GM12891 (cell line): ENCODE data around the gene MAPK13.

Experiments used
- POLR2A ChIP-seq: IDR thresholded peaks from 2 replicates; pipeline ENCODE4 v1.6.1; 2011; ENCODE audit warnings: low read depth, low read length, control low read depth
- POLR2AphosphoS5 ChIP-seq: IDR thresholded peaks from 2 replicates; pipeline ENCODE4 v1.6.1; 2011; ENCODE audit warnings: low read depth, low read length, control low read depth
- TAF1 ChIP-seq: IDR thresholded peaks from 2 replicates; pipeline ENCODE4 v1.6.1; 2011; ENCODE audit warnings: low read depth, low read length, control low read depth

DNA sequence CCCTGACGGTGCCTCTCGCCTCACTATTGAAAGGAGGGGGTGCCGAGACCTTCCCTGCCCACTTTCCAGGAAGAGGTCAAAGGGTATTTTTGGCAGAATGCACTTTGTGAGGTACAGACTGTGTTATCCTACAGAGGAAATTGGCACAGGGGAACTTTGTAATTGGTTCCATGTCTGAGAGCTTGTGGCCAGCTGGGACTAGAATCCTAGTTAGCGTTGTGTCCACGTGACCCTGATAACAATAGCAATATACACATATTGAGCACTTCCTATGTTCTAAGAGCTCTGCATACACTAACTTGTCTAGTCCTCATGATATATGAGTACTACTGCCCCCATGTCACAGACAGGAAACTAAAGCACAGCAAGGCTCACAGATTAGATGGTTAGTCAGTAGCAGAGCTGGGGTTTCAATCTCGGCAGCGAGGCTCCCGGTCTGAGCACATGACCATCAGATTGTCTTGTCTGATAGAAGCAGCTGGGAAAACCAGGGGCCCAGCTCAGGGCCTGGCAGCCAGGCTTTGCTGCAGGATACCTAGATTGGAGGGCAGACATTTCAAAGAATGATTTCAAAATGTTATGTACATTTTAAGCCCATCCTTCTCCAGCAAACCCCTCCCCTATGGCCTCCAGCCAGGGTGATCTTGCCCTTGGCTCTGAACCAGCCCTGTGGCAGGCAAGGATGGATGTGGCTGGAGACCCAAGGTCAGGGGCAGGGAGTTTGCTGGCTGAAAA is 1.4 kb downstream of the MAPK13 start:
- 0 out of 2 replicates have a peak, but pooled peaks have one; percentile 30 for TF ChIP-seq TAF1
- TF ChIP-seq POLR2AphosphoS5: no peak
- TF ChIP-seq POLR2A: no peak
